ENCODE results near the gene ATG2B.
A peak's percentile ranks its signal among the peaks of the same experiment; 100 is the strongest.

ATG2B gene

GRCh38 chr14:96362965-96363750 lies at the start of gene ATG2B, which contains the start of gene GSKIP:
Gene ATG2B (minus strand): TSS chr14:96363341. CDS start chr14:96362976, 365 bp downstream.
Gene GSKIP (plus strand): TSS chr14:96363526. CDS start chr14:96382248, 18,722 bp downstream.
- peak; percentile 37 for DNase-seq

- no peak for DNase-seq
Observed at GRCh38 chr14:96410119-96410518, 47.0 kb upstream of the ATG2B start.

- no peak for DNase-seq
Observed at GRCh38 chr14:96409701-96410100, 46.6 kb upstream of the ATG2B start.

- no peak for DNase-seq
Observed at GRCh38 chr14:96408608-96409007, 45.5 kb upstream of the ATG2B start.

- no peak for DNase-seq
Observed at GRCh38 chr14:96407935-96408570, 44.9 kb upstream of the ATG2B start.

GRCh38 chr14:96405677-96406076 lies 42.5 kb upstream of the ATG2B start:
- no peak for DNase-seq

GRCh38 chr14:96403409-96403808 lies 40.3 kb upstream of the ATG2B start:
- no peak for DNase-seq

GRCh38 chr14:96400495-96400894 lies 37.4 kb upstream of the ATG2B start:
- no peak for DNase-seq

GRCh38 chr14:96399405-96399804 lies 36.3 kb upstream of the ATG2B start:
- DNase-seq: no peak

GRCh38 chr14:96398921-96399320 lies 35.8 kb upstream of the ATG2B start:
- DNase-seq: no peak

- DNase-seq: no peak
Observed at GRCh38 chr14:96398432-96398831, 35.3 kb upstream of the ATG2B start.

- DNase-seq: no peak
Observed at GRCh38 chr14:96394047-96394815, 31.1 kb upstream of the ATG2B start.

- no peak for DNase-seq
Observed at GRCh38 chr14:96393071-96393691, 30.0 kb upstream of the ATG2B start.

GRCh38 chr14:96391293-96392118 lies 28.4 kb upstream of the ATG2B start:
- DNase-seq: peak; percentile 79

GRCh38 chr14:96390965-96391292 lies 27.8 kb upstream of the ATG2B start:
- no peak for DNase-seq

- DNase-seq: no peak
Observed at GRCh38 chr14:96385385-96385784, 22.2 kb upstream of the ATG2B start.

- no peak for DNase-seq
Observed at GRCh38 chr14:96384740-96385139, 21.6 kb upstream of the ATG2B start.

GRCh38 chr14:96384053-96384452 lies 20.9 kb upstream of the ATG2B start:
- DNase-seq: no peak

GRCh38 chr14:96383445-96383844 lies 20.3 kb upstream of the ATG2B start:
- DNase-seq: no peak

GRCh38 chr14:96380735-96381134 lies 17.6 kb upstream of the ATG2B start:
- no peak for DNase-seq

- DNase-seq: no peak
Observed at GRCh38 chr14:96376093-96376492, 13.0 kb upstream of the ATG2B start.

GRCh38 chr14:96373538-96373937 lies 10.4 kb upstream of the ATG2B start:
- DNase-seq: no peak
